Chondrocyte (in vitro differentiated cells): Measurements from ENCODE around the gene APBB2. TPM values are rescaled to one million over a fixed set of nuclear protein-coding genes. Genes with fewer than 3 reads are reported as not detected.
A peak's percentile ranks its signal among the peaks of the same experiment; 100 is the strongest.

Source experiments
- DNase-seq: peaks from one replicate; pipeline ENCODE4 v3.0.0; 2021; ENCODE audit warnings: mixed read lengths, low spot score
- H3K27ac Mint-ChIP-seq: one replicate; pipeline ENCODE4 v1.8.0; 2021; ENCODE audit warnings: mild to moderate bottlenecking, moderate library complexity, mixed read lengths; ENCODE audit not compliant: unreplicated experiment
- H3K27me3 Mint-ChIP-seq: 2 replicates; pipeline ENCODE4 v1.8.0; 2021; ENCODE audit warnings: low read depth, mixed read lengths
- H3K36me3 Mint-ChIP-seq: 2 replicates; pipeline ENCODE4 v1.8.0; 2021; ENCODE audit warnings: low read depth, mixed read lengths
- H3K4me1 Mint-ChIP-seq: 2 replicates; pipeline ENCODE4 v1.8.0; 2021; ENCODE audit warnings: low read depth, mild to moderate bottlenecking, mixed read lengths
- H3K4me3 Mint-ChIP-seq: one replicate; pipeline ENCODE4 v1.8.0; 2021; ENCODE audit warnings: mild to moderate bottlenecking, moderate library complexity, mixed read lengths; ENCODE audit not compliant: unreplicated experiment
- H3K9me3 Mint-ChIP-seq: 2 replicates; pipeline ENCODE4 v1.8.0; 2021; ENCODE audit warnings: low read depth, mixed read lengths
- CTCF ChIP-seq: fragments of 200-600 bp; sonication (generic); IDR thresholded peaks from 2 replicates; pipeline ENCODE4 v1.5.0; 2021; ENCODE audit warnings: antibody characterized with exemption, mild to moderate bottlenecking, moderate library complexity
- total RNA-seq: library from RNA; stranded (reverse); gene quantifications from 3 replicates; pipeline ENCODE4 v1.2.1, GENCODE V29; 2021

The APBB2 gene
- total RNA-seq, 1 donor from 2014 or later, result 119 TPM

GRCh38 chr4:41079881-41080560, 134.3 kb downstream of the APBB2 start:
- no peak overlapping the region for H3K27ac Mint-ChIP-seq

GRCh38 chr4:41077628-41078027, 136.7 kb downstream of the APBB2 start:
- H3K27ac Mint-ChIP-seq, result no peak overlapping the region
- no peaks in the 10 kb centered on the region for H3K27me3 Mint-ChIP-seq
- no peak overlapping the region for H3K4me3 Mint-ChIP-seq
- H3K36me3 Mint-ChIP-seq, result no peaks in the 10 kb centered on the region
- DNase-seq, result no peak
- H3K4me1 Mint-ChIP-seq, result peaks cover 53% of the 10 kb centered on the region
- H3K9me3 Mint-ChIP-seq, result no peaks in the 10 kb centered on the region
- no peak for TF ChIP-seq CTCF

More at GRCh38 chr4:41079881-41080560, 134.3 kb downstream of the APBB2 start:
- Mint-ChIP-seq H3K4me1 (peaks cover 42% of the 10 kb centered on the region), H3K27me3 (no peaks in the 10 kb centered on the region), H3K36me3 (no peaks in the 10 kb centered on the region), H3K4me3 (no peak overlapping the region), H3K9me3 (no peaks in the 10 kb centered on the region)
- no peak for DNase-seq
- no peak for TF ChIP-seq CTCF

GRCh38 chr4:41076481-41076880, 137.9 kb downstream of the APBB2 start:
- no peak for TF ChIP-seq CTCF
- Mint-ChIP-seq H3K4me3 (no peak overlapping the region), H3K27me3 (no peaks in the 10 kb centered on the region), H3K27ac (no peak overlapping the region), H3K9me3 (no peaks in the 10 kb centered on the region), H3K36me3 (no peaks in the 10 kb centered on the region), H3K4me1 (peaks cover 65% of the 10 kb centered on the region)
- no peak for DNase-seq

- no peak for DNase-seq
- no peaks in the 10 kb centered on the region for H3K36me3 Mint-ChIP-seq
- H3K9me3 Mint-ChIP-seq, result no peaks in the 10 kb centered on the region
- no peak for TF ChIP-seq CTCF
- peaks cover 77% of the 10 kb centered on the region for H3K4me1 Mint-ChIP-seq
- no peaks in the 10 kb centered on the region for H3K27me3 Mint-ChIP-seq
- H3K27ac Mint-ChIP-seq, result no peak overlapping the region
- H3K4me3 Mint-ChIP-seq, result no peak overlapping the region
Measured at GRCh38 chr4:41074215-41074614, 140.1 kb downstream of the APBB2 start.

GRCh38 chr4:41072021-41072777, 142.1 kb downstream of the APBB2 start:
- no peaks in the 10 kb centered on the region for H3K36me3 Mint-ChIP-seq
- TF ChIP-seq CTCF, result no peak
- no peak overlapping the region for H3K4me3 Mint-ChIP-seq
- no peaks in the 10 kb centered on the region for H3K9me3 Mint-ChIP-seq
- DNase-seq, result no peak
- peak overlapping the region; percentile 67 for H3K27ac Mint-ChIP-seq
- H3K4me1 Mint-ChIP-seq, result peaks cover 72% of the 10 kb centered on the region
- no peaks in the 10 kb centered on the region for H3K27me3 Mint-ChIP-seq
